ENCODE measurements around the gene AQP4.

Gene AQP4

GRCh38 chr18:26832302-26832701 is 33.2 kb downstream of the AQP4 start:
- DNase-seq: no peak

GRCh38 chr18:26827581-26827980 is 37.9 kb downstream of the AQP4 start:
- no peak for DNase-seq

GRCh38 chr18:26826656-26827235 is 38.8 kb downstream of the AQP4 start:
- DNase-seq: no peak

- DNase-seq: no peak
Observed at GRCh38 chr18:26821181-26821580, 44.3 kb downstream of the AQP4 start.

- no peak for DNase-seq
Observed at GRCh38 chr18:26819046-26819445, 46.5 kb downstream of the AQP4 start.

GRCh38 chr18:26818461-26818860 is 47.0 kb downstream of the AQP4 start:
- DNase-seq: no peak

GRCh38 chr18:26813043-26813442 is 52.5 kb downstream of the AQP4 start:
- DNase-seq: no peak

- no peak for DNase-seq
Observed at GRCh38 chr18:26812462-26812861, 53.0 kb downstream of the AQP4 start.

GRCh38 chr18:26809346-26809745 is 56.2 kb downstream of the AQP4 start:
- DNase-seq: no peak

- no peak for DNase-seq
Observed at GRCh38 chr18:26806224-26806623, 59.3 kb downstream of the AQP4 start.

- no peak for DNase-seq
Observed at GRCh38 chr18:26804519-26804918, 61.0 kb downstream of the AQP4 start.

GRCh38 chr18:26803643-26804042 is 61.9 kb downstream of the AQP4 start:
- no peak for DNase-seq

- DNase-seq: no peak
Observed at GRCh38 chr18:26802330-26803200, 62.9 kb downstream of the AQP4 start.

Measured in stimulated activated CD4-positive, alpha-beta T cell treated with anti-CD3 and anti-CD28 coated beads, Interleukin-15, amount 100 ng/mL, for 24 hours (primary cell).